GM21576 (cell line): ENCODE measurements around the gene PI4K2A.
A peak's percentile ranks its signal among the peaks of the same experiment; 100 is the strongest.
"Not testable (repeated sequence)": the region's sequence is repeated elsewhere in the genome, so short reads cannot be mapped to it uniquely, and the experiment has no call there.

Experiments used
- ATAC-seq: cut with Tn5 transposase; IDR thresholded peaks from one replicate; pipeline ENCODE4 v1.9.1; 2021; ENCODE audit warnings: mild to moderate bottlenecking, moderate library complexity; ENCODE audit not compliant: unreplicated experiment

The PI4K2A gene

GRCh38 chr10:97673736-97674525, 33.5 kb downstream of the PI4K2A start:
- ATAC-seq, result no peak

- no peak for ATAC-seq
These were observed 34.8 kb downstream of the PI4K2A start for GRCh38 chr10:97675222-97675621.

- peak; percentile 58 for ATAC-seq
These were observed 36.5 kb downstream of the PI4K2A start for GRCh38 chr10:97676770-97677581.

- no peak for ATAC-seq
These were observed 39.1 kb downstream of the PI4K2A start for GRCh38 chr10:97679594-97679993.

- ATAC-seq, result no peak
These were observed 41.6 kb downstream of the PI4K2A start for GRCh38 chr10:97682042-97682441.

GRCh38 chr10:97683556-97684367, 43.3 kb downstream of the PI4K2A start:
- no peak for ATAC-seq

- ATAC-seq, result not testable (repeated sequence)
These were observed 43.9 kb downstream of the PI4K2A start for GRCh38 chr10:97684368-97684713.

- no peak for ATAC-seq
These were observed 44.5 kb downstream of the PI4K2A start for GRCh38 chr10:97684866-97685394.

- ATAC-seq, result no peak
These were observed 45.0 kb downstream of the PI4K2A start for GRCh38 chr10:97685395-97685958.

- ATAC-seq, result peak; percentile 8
These were observed 46.0 kb downstream of the PI4K2A start for GRCh38 chr10:97686301-97686961.

- ATAC-seq, result peak; percentile 87
These were observed 46.7 kb downstream of the PI4K2A start, which contains the start of gene AVPI1 for GRCh38 chr10:97686962-97687784. TSS of gene AVPI1 (minus strand) at chr10:97687241. CDS start at chr10:97679905, 7,336 bp downstream.

- no peak for ATAC-seq
These were observed 47.6 kb downstream of the PI4K2A start for GRCh38 chr10:97687785-97688781.

- ATAC-seq, result no peak
These were observed 49.1 kb downstream of the PI4K2A start for GRCh38 chr10:97689559-97690020.

- ATAC-seq, result no peak
These were observed 49.7 kb downstream of the PI4K2A start for GRCh38 chr10:97690133-97690532.

- not testable (repeated sequence) for ATAC-seq
These were observed 57.7 kb downstream of the PI4K2A start for GRCh38 chr10:97698072-97698655.

GRCh38 chr10:97701438-97702069, 61.1 kb downstream of the PI4K2A start:
- no peak for ATAC-seq
